Panc1 (cell line): Measurements from ENCODE around the gene EXD3. TPM values are rescaled to one million over a fixed set of nuclear protein-coding genes. Genes with fewer than 3 reads are reported as not detected.

Source experiments
- ATAC-seq: fragments of 200-7000 bp; cut with Tn5 transposase; 2 replicates; pipeline ENCODE4 v1.9.1; 2020; ENCODE audit warnings: mild to moderate bottlenecking, moderate library complexity
- BruUV-seq: library from RNA; stranded (reverse); fragments of 400-500 nt; replicated peaks from 2 replicates; lab custom pipeline; 2021; lab: Mats Ljungman, UMichigan
- CTCF ChIA-PET: fragments of 300-600 bp; sonication (Branson Sonifier 250); formaldehyde crosslinking; loops from one replicate; lab custom pipeline; 2022; ENCODE audit warnings: antibody characterized with exemption; lab: Charles Lee
- POLR2A ChIA-PET: fragments of 300-600 bp; sonication (Branson Sonifier 250); formaldehyde crosslinking; loops from one replicate; lab custom pipeline; 2022; ENCODE audit warnings: antibody characterized with exemption; lab: Charles Lee
- DNase-seq: peaks from one replicate; pipeline ENCODE4 v3.0.0-alpha.2; 2010; ENCODE audit warnings: low read depth, low spot score
- H3K27ac ChIP-seq: 2 replicates; pipeline ENCODE4 v1.5.1; 2011; ENCODE audit warnings: mild to moderate bottlenecking, low read length, inconsistent platforms
- H3K27me3 ChIP-seq: fragments of 200-500 bp; sonication (Bioruptor generic); 2 replicates; pipeline ENCODE4 v1.6.0; 2014; ENCODE audit warnings: low read length, inconsistent platforms; ENCODE audit not compliant: control insufficient read depth, insufficient read depth
- H3K36me3 ChIP-seq: fragments of 200-500 bp; sonication (Bioruptor generic); 2 replicates; pipeline ENCODE4 v1.5.1; 2014; ENCODE audit warnings: inconsistent platforms, mild to moderate bottlenecking, low read length, moderate library complexity; ENCODE audit not compliant: control insufficient read depth, insufficient read depth
- H3K4me1 ChIP-seq: 2 replicates; pipeline ENCODE4 v1.5.1; 2011; ENCODE audit warnings: inconsistent platforms, mild to moderate bottlenecking, low read length, moderate library complexity; ENCODE audit not compliant: control insufficient read depth, insufficient read depth
- H3K4me3 ChIP-seq, 2 experiments: 2 replicates each; pipeline ENCODE4 v1.5.1; 2011 to 2012; ENCODE audit warnings: low read depth in 2 of 2, low read length in 2 of 2, mild to moderate bottlenecking in 2 of 2, inconsistent platforms in 1 of 2, moderate library complexity in 1 of 2
- H3K9me3 ChIP-seq: fragments of 200-500 bp; sonication (Bioruptor generic); 2 replicates; pipeline ENCODE4 v1.5.1; 2014; ENCODE audit warnings: low read depth, mild to moderate bottlenecking, inconsistent platforms, low read length, moderate library complexity; ENCODE audit not compliant: control insufficient read depth, insufficient read depth
- CTCF ChIP-seq: fragments of 450-650 bp; IDR thresholded peaks from 2 replicates; pipeline ENCODE4 v1.5.1; 2017; ENCODE audit warnings: mild to moderate bottlenecking
- POLR2AphosphoS5 ChIP-seq: IDR thresholded peaks from 2 replicates; pipeline ENCODE4 v1.6.1; 2012; ENCODE audit warnings: mild to moderate bottlenecking, low read depth, low read length, moderate library complexity
- REST ChIP-seq, 2 experiments: IDR thresholded peaks; 2 replicates each; pipeline ENCODE4 v1.6.1; 2011 to 2012; ENCODE audit warnings: low read depth in 2 of 2, control low read depth in 1 of 2, low read length in 1 of 2, mild to moderate bottlenecking in 1 of 2, moderate library complexity in 1 of 2; ENCODE audit not compliant: insufficient read depth in 1 of 2
- SIN3A ChIP-seq: IDR thresholded peaks from 2 replicates; pipeline ENCODE4 v1.6.1; 2012; ENCODE audit warnings: low read depth, mild to moderate bottlenecking, low read length, moderate library complexity, borderline replicate concordance; ENCODE audit not compliant: insufficient read depth
- TCF7L2 ChIP-seq: IDR thresholded peaks from 2 replicates; pipeline ENCODE4 v1.6.1; 2011; ENCODE audit warnings: mild to moderate bottlenecking, low read depth, low read length, inconsistent platforms
- in situ Hi-C: cut with HindIII; loops from 2 replicates; pipeline ENCODE4 v1.10.0; 2016; ENCODE audit warnings: low sequenced_read_pairs, low pct_unique_long_range_greater_than_20kb
- intact Hi-C: fragments of 100-400 bp; cut with micrococcal nuclease; formaldehyde crosslinking; loops from one replicate; pipeline ENCODE4 v1.10.0; 2022; ENCODE audit not compliant: unreplicated experiment
- total RNA-seq: library from RNA; stranded (reverse); gene quantifications from one replicate; pipeline ENCODE4 v1.2.1, GENCODE V29; 2021; ENCODE audit not compliant: unreplicated experiment

EXD3 gene
- total RNA-seq, 1 experiment from 2014 or later: 9.2 TPM

GRCh38 chr9:137406085-137406760 lies 16.7 kb downstream of the EXD3 start:
- CTCF ChIA-PET: no interaction called here
- Histone ChIP-seq H3K4me3 (no peak overlapping the region), H3K27me3 (no peaks in the 10 kb centered on the region), H3K4me1 (peaks cover 27% of the 10 kb centered on the region), H3K36me3 (no peaks in the 10 kb centered on the region), H3K9me3 (no peaks in the 10 kb centered on the region), H3K27ac (no peak overlapping the region)
- DNase-seq: no peak
- POLR2A ChIA-PET: no interaction called here
- no peak for ATAC-seq
- no TSS peak for BruUV-seq
- intact Hi-C loops: no loop called here
- in situ Hi-C loops: no loop called here
- TF ChIP-seq TCF7L2 (no peak), CTCF (no peak), POLR2AphosphoS5 (no peak), SIN3A (no peak), REST (IDR thresholded peaks at IDR 0.05; ENCODE audit: insufficient read depth in 1 of 2, low read depth in 2 of 2, low read length in 1 of 2) (no peak)

DNA sequence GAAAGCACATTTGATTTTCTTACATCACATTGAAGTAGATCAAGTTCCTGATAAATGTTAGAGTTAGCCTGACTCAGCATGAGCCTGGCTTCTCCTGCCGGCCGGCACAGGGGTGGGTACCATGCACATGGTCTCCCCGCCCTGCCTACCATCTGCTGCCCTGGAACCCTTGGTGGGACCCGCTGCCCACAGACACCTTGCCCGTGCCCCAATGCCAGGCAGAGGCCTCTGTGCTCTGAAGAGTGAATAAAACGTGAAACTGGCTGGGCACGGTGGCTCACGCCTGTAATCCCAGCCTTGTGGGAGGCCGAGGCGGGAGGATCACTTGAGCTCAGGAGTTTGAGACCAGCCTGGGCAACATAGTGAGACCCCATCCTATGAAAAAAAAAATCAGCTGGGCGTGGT lies 17.3 kb downstream of the EXD3 start:
- BruUV-seq: no TSS peak
- DNase-seq (no peak), ATAC-seq (no peak)
- no peak for TF ChIP-seq CTCF
- no peak for TF ChIP-seq POLR2AphosphoS5
- TF ChIP-seq TCF7L2: no peak
- TF ChIP-seq SIN3A: no peak
- no peak for TF ChIP-seq REST (IDR thresholded peaks at IDR 0.05; ENCODE audit: insufficient read depth in 1 of 2, low read depth in 2 of 2, low read length in 1 of 2)
- Histone ChIP-seq H3K27me3 (no peaks in the 10 kb centered on the region), H3K9me3 (no peaks in the 10 kb centered on the region), H3K27ac (no peak overlapping the region), H3K36me3 (no peaks in the 10 kb centered on the region), H3K4me1 (peaks cover 23% of the 10 kb centered on the region), H3K4me3 (no peak overlapping the region)
- in situ Hi-C loops: no loop called here
- CTCF ChIA-PET: no interaction called here
- POLR2A ChIA-PET: no interaction called here
- intact Hi-C loops: no loop called here
